Activated CD8-positive, alpha-beta T cell treated with anti-CD3 and anti-CD28 coated beads for 36 hours (primary cell): ENCODE data around the gene JAG2. TPM values are rescaled to one million over a fixed set of nuclear protein-coding genes. Genes with fewer than 3 reads are reported as not detected.

Experiments
- ATAC-seq: fragments of 200-7000 bp; cut with Tn5 transposase; one replicate; pipeline ENCODE4 v1.10.0; 2021; ENCODE audit warnings: mild to moderate bottlenecking, moderate library complexity
- CTCF ChIA-PET: fragments of 350-600 bp; sonication (Branson Sonifier 250); formaldehyde crosslinking; loops from one replicate; lab custom pipeline; 2021; ENCODE audit warnings: antibody characterized with exemption; lab: Charles Lee
- POLR2A ChIA-PET: fragments of 350-600 bp; sonication (Branson Sonifier 250); formaldehyde crosslinking; loops from one replicate; lab custom pipeline; 2021; ENCODE audit warnings: antibody characterized with exemption; lab: Charles Lee
- DNase-seq: peaks from one replicate; pipeline ENCODE4 v3.0.0-alpha.2; 2020
- H3K27ac Mint-ChIP-seq: one replicate; pipeline ENCODE4 v1.8.0; 2021; ENCODE audit warnings: mild to moderate bottlenecking, mixed read lengths
- H3K27me3 Mint-ChIP-seq: one replicate; pipeline ENCODE4 v1.8.0; 2021; ENCODE audit warnings: mixed read lengths
- H3K36me3 Mint-ChIP-seq: one replicate; pipeline ENCODE4 v1.8.0; 2021; ENCODE audit warnings: low read depth, mixed read lengths
- H3K4me1 Mint-ChIP-seq: one replicate; pipeline ENCODE4 v1.8.0; 2021; ENCODE audit warnings: low read depth, mixed read lengths
- H3K4me3 Mint-ChIP-seq: one replicate; pipeline ENCODE4 v1.8.0; 2021; ENCODE audit warnings: mild to moderate bottlenecking, moderate library complexity, mixed read lengths
- H3K9me3 Mint-ChIP-seq: one replicate; pipeline ENCODE4 v1.8.0; 2021; ENCODE audit warnings: mixed read lengths
- CTCF ChIP-seq: fragments of 200-600 bp; IDR thresholded peaks from one replicate; pipeline ENCODE4 v1.8.0; 2022; ENCODE audit warnings: antibody characterized with exemption, mild to moderate bottlenecking
- intact Hi-C: fragments of 100-400 bp; cut with micrococcal nuclease; formaldehyde crosslinking; loops from one replicate; pipeline ENCODE4 v1.10.0; 2022
- total RNA-seq, 2 experiments: library from RNA; stranded (reverse); gene quantifications; one replicate each; pipeline ENCODE4 v1.2.3, GENCODE V29; 2021

JAG2 gene
- total RNA-seq, result 1 to 10 TPM; 3.6 to 4.1 TPM

DNA sequence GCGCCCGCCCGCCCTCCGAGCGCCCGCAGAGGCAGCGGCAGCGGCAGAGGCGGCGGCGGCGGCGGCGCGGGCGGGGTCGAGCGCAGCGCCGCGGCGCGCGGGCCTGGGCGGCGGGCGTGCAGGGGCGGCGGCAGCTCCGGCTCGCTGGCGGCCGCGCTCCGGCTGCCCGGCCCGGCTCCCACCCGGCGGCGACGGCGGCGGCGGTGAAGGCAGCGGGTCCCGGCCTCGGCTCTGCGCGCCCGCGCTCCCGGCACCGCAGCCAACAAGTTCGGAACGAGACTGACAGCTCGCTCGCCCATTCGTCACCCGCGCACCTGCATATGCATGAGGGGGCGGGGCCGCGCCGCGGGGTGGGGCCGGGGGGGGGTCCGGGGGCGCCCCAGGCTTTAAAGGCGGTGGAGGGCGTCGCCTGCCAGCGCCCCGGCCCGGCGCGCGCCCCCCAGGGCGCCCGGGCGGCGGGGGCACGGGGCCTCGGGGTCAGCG lies at the start of gene JAG2:
Gene JAG2 (minus strand): TSS at position 281 of the 483 bp plus-strand sequence. CDS start 356 bp downstream, outside the sequence.
- no peaks in the 10 kb centered on the region for H3K36me3 Mint-ChIP-seq
- ChIA-PET CTCF (interaction anchor here (0.7 to 2.7 kb wide), 12 partner anchors 7 to 321 kb away, joined by 3 to 17 read pairs (median 4); no protein-coding TSS in a partner anchor), POLR2A (interaction anchor here (0.6 kb wide), 2 partner anchors 82 to 365 kb away, joined by 3 read pairs; no protein-coding TSS in a partner anchor)
- H3K27ac Mint-ChIP-seq, result no peak within 1 kb of the TSS
- peak within 1 kb of the TSS; percentile 58 for H3K4me3 Mint-ChIP-seq
- H3K27me3 Mint-ChIP-seq, result peaks cover 19% of the 10 kb centered on the region
- ATAC-seq (peak; percentile 48), DNase-seq (peak; percentile 58)
- TF ChIP-seq CTCF, result no peak
- intact Hi-C loops, result no loop called here
- peaks cover 2% of the 10 kb centered on the region for H3K4me1 Mint-ChIP-seq
- no peaks in the 10 kb centered on the region for H3K9me3 Mint-ChIP-seq

DNA sequence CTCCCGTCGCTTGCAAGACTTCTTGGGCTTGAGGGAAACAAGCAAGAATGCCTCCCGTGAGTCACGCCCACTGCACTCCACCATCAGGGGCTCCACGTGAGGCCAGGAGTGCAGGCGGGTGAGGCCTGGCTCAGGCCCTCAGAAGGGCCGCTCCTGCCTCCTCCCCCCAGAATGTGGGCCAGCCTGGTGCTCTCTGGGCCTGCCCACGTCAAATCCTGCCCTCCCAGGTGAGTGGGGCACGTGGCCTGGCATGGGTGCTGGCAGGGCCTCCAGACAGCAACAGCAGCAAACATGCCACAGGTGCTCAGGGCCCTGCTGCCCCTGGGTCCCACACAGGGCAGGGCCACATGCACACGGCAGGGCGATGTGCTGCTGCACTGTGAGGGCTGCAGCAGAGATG lies 49.2 kb upstream of the JAG2 start:
- intact Hi-C loops, result no loop called here
- Mint-ChIP-seq H3K4me3 (no peak overlapping the region), H3K27me3 (no peaks in the 10 kb centered on the region), H3K27ac (no peak overlapping the region), H3K36me3 (peaks cover 4% of the 10 kb centered on the region), H3K9me3 (no peaks in the 10 kb centered on the region), H3K4me1 (no peaks in the 10 kb centered on the region)
- ChIA-PET CTCF (no interaction called here), POLR2A (no interaction called here)
- TF ChIP-seq CTCF, result no peak
- ATAC-seq (no peak), DNase-seq (no peak)

GRCh38 chr14:105216490-105217247 lies 48.1 kb upstream of the JAG2 start:
- ATAC-seq (no peak), DNase-seq (no peak)
- H3K4me1 Mint-ChIP-seq, result no peaks in the 10 kb centered on the region
- H3K4me3 Mint-ChIP-seq, result no peak overlapping the region
- no peaks in the 10 kb centered on the region for H3K27me3 Mint-ChIP-seq
- intact Hi-C loops, result no loop called here
- POLR2A ChIA-PET, result no interaction called here
- CTCF ChIA-PET, result no interaction called here
- H3K9me3 Mint-ChIP-seq, result no peaks in the 10 kb centered on the region
- no peak overlapping the region for H3K27ac Mint-ChIP-seq
- peaks cover 4% of the 10 kb centered on the region for H3K36me3 Mint-ChIP-seq
- no peak for TF ChIP-seq CTCF

DNA sequence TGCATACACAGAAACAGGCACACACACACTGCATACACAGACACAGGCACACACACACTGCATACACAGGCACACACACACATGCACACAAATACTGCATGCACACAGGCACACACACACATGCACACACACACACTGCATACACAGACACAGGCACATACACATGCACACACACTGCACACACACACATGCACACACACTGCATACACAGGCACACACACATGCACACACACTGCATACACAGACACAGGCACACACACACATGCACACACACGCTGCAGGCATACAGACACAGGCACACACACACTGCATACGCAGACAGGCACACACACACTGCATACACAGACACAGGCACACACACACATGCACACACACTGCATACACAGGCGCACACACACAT lies 47.0 kb upstream of the JAG2 start:
- DNase-seq, result no peak
- ChIA-PET CTCF (no interaction called here), POLR2A (no interaction called here)
- H3K36me3 Mint-ChIP-seq, result peaks cover 4% of the 10 kb centered on the region
- no peaks in the 10 kb centered on the region for H3K4me1 Mint-ChIP-seq
- H3K4me3 Mint-ChIP-seq, result no peak overlapping the region
- no peak overlapping the region for H3K27ac Mint-ChIP-seq
- no peak for ATAC-seq
- no peaks in the 10 kb centered on the region for H3K27me3 Mint-ChIP-seq
- TF ChIP-seq CTCF, result no peak
- H3K9me3 Mint-ChIP-seq, result no peaks in the 10 kb centered on the region
- intact Hi-C loops, result no loop called here

GRCh38 chr14:105214324-105214915 lies 45.8 kb upstream of the JAG2 start:
- no peak overlapping the region for H3K4me3 Mint-ChIP-seq
- DNase-seq (no peak), ATAC-seq (no peak)
- no peak overlapping the region for H3K27ac Mint-ChIP-seq
- H3K4me1 Mint-ChIP-seq, result no peaks in the 10 kb centered on the region
- CTCF ChIA-PET, result interaction anchor here (1.9 kb wide), 1 partner anchor 10 kb away, joined by 8 read pairs; no protein-coding TSS in a partner anchor
- TF ChIP-seq CTCF, result no peak
- no peaks in the 10 kb centered on the region for H3K27me3 Mint-ChIP-seq
- no peaks in the 10 kb centered on the region for H3K9me3 Mint-ChIP-seq
- peaks cover 3% of the 10 kb centered on the region for H3K36me3 Mint-ChIP-seq
- intact Hi-C loops, result no loop called here
- POLR2A ChIA-PET, result no interaction called here
